Activated CD8-positive, alpha-beta T cell treated with anti-CD3 and anti-CD28 coated beads for 36 hours (primary cell): ENCODE results near the gene SYCN. TPM values are rescaled to one million over a fixed set of nuclear protein-coding genes. Genes with fewer than 3 reads are reported as not detected.

Source experiments
- ATAC-seq: fragments of 200-7000 bp; cut with Tn5 transposase; one replicate; pipeline ENCODE4 v1.10.0; 2021; ENCODE audit warnings: mild to moderate bottlenecking, moderate library complexity
- CTCF ChIA-PET: fragments of 350-600 bp; sonication (Branson Sonifier 250); formaldehyde crosslinking; loops from one replicate; lab custom pipeline; 2021; ENCODE audit warnings: antibody characterized with exemption; lab: Charles Lee
- POLR2A ChIA-PET: fragments of 350-600 bp; sonication (Branson Sonifier 250); formaldehyde crosslinking; loops from one replicate; lab custom pipeline; 2021; ENCODE audit warnings: antibody characterized with exemption; lab: Charles Lee
- DNase-seq: peaks from one replicate; pipeline ENCODE4 v3.0.0-alpha.2; 2020
- H3K27ac Mint-ChIP-seq: one replicate; pipeline ENCODE4 v1.8.0; 2021; ENCODE audit warnings: mild to moderate bottlenecking, mixed read lengths
- H3K27me3 Mint-ChIP-seq: one replicate; pipeline ENCODE4 v1.8.0; 2021; ENCODE audit warnings: mixed read lengths
- H3K36me3 Mint-ChIP-seq: one replicate; pipeline ENCODE4 v1.8.0; 2021; ENCODE audit warnings: low read depth, mixed read lengths
- H3K4me1 Mint-ChIP-seq: one replicate; pipeline ENCODE4 v1.8.0; 2021; ENCODE audit warnings: low read depth, mixed read lengths
- H3K4me3 Mint-ChIP-seq: one replicate; pipeline ENCODE4 v1.8.0; 2021; ENCODE audit warnings: mild to moderate bottlenecking, moderate library complexity, mixed read lengths
- H3K9me3 Mint-ChIP-seq: one replicate; pipeline ENCODE4 v1.8.0; 2021; ENCODE audit warnings: mixed read lengths
- intact Hi-C: fragments of 100-400 bp; cut with micrococcal nuclease; formaldehyde crosslinking; loops from one replicate; pipeline ENCODE4 v1.10.0; 2022
- total RNA-seq, 2 experiments: library from RNA; stranded (reverse); gene quantifications; one replicate each; pipeline ENCODE4 v1.2.3, GENCODE V29; 2021
- TF ChIP-seq, protein P1 (sequence below): fragments of 200-600 bp; IDR thresholded peaks from one replicate; pipeline ENCODE4 v1.8.0; 2022; ENCODE audit warnings: antibody characterized with exemption, mild to moderate bottlenecking

The SYCN gene
- total RNA-seq, 2 experiments from 2014 or later: not detected

- Mint-ChIP-seq H3K4me1 (no peaks in the 10 kb centered on the region), H3K27me3 (peaks cover 47% of the 10 kb centered on the region), H3K9me3 (no peaks in the 10 kb centered on the region), H3K27ac (no peak overlapping the region), H3K4me3 (no peak overlapping the region), H3K36me3 (no peaks in the 10 kb centered on the region)
- no peak for ATAC-seq
- ChIA-PET CTCF (interaction anchor here (0.6 kb wide), 1 partner anchor 82 kb away, joined by 3 read pairs; no protein-coding TSS in a partner anchor), POLR2A (interaction anchor here (0.7 kb wide), 1 partner anchor 9 kb away, joined by 3 read pairs; no protein-coding TSS in a partner anchor)
- intact Hi-C loops: no loop called here
- TF ChIP-seq, protein P1, sequence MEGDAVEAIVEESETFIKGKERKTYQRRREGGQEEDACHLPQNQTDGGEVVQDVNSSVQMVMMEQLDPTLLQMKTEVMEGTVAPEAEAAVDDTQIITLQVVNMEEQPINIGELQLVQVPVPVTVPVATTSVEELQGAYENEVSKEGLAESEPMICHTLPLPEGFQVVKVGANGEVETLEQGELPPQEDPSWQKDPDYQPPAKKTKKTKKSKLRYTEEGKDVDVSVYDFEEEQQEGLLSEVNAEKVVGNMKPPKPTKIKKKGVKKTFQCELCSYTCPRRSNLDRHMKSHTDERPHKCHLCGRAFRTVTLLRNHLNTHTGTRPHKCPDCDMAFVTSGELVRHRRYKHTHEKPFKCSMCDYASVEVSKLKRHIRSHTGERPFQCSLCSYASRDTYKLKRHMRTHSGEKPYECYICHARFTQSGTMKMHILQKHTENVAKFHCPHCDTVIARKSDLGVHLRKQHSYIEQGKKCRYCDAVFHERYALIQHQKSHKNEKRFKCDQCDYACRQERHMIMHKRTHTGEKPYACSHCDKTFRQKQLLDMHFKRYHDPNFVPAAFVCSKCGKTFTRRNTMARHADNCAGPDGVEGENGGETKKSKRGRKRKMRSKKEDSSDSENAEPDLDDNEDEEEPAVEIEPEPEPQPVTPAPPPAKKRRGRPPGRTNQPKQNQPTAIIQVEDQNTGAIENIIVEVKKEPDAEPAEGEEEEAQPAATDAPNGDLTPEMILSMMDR: no peak
- DNase-seq: no peak
Observed at GRCh38 chr19:39202998-39203355, 1.1 kb downstream of the SYCN start.

DNA sequence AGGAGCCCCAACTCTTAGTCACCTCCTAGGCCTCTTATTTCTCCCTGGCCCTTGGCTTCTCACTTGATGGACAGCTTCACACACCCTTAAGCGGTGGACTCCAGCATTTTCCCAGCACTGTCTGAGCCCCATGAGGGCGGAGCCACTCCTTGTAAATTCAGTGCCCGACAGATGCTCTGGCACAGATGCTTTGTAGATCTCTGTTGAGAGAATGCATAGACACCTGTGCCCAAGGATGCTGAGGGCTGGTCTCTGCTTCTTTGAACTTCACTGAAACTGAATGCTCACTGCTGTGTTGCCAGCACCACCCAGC, 3.3 kb downstream of the SYCN start:
- TF ChIP-seq, protein P1: no peak
- CTCF ChIA-PET: no interaction called here
- POLR2A ChIA-PET: no interaction called here
- no peak for DNase-seq
- ATAC-seq: no peak
- H3K4me1 Mint-ChIP-seq: peaks cover 14% of the 10 kb centered on the region
- no peaks in the 10 kb centered on the region for H3K36me3 Mint-ChIP-seq
- peaks cover 63% of the 10 kb centered on the region for H3K27me3 Mint-ChIP-seq
- intact Hi-C loops: no loop called here
- no peaks in the 10 kb centered on the region for H3K9me3 Mint-ChIP-seq
- no peak overlapping the region for H3K27ac Mint-ChIP-seq
- no peak overlapping the region for H3K4me3 Mint-ChIP-seq

GRCh38 chr19:39200066-39200802, 3.8 kb downstream of the SYCN start:
- no peak for DNase-seq
- intact Hi-C loops: no loop called here
- Mint-ChIP-seq H3K4me1 (peaks cover 19% of the 10 kb centered on the region), H3K9me3 (no peaks in the 10 kb centered on the region), H3K27ac (no peak overlapping the region), H3K36me3 (no peaks in the 10 kb centered on the region), H3K27me3 (peaks cover 64% of the 10 kb centered on the region), H3K4me3 (no peak overlapping the region)
- ATAC-seq: no peak
- TF ChIP-seq, protein P1: no peak
- POLR2A ChIA-PET: no interaction called here
- CTCF ChIA-PET: no interaction called here

DNA sequence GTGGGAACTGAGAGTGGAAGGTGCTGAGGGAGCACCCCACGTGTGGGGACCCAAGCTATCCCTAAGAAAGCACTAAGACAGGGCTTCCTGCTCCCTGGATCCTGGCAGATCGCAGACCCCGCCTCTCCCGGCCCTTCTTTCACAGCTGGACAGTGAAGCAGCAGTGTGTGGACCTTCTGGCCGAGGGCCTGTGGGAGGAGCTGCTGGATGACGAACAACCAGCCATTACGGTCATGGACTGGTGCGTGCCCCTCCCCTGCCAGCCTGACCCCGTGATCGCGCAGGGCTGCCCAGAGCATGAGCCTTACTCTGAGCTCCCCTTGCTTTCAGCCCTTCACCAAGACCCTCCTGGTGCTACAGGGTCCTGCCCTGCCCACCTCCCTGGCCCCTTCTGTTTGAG, 5.0 kb downstream of the SYCN start:
- H3K4me3 Mint-ChIP-seq: no peak overlapping the region
- no peak overlapping the region for H3K27ac Mint-ChIP-seq
- ATAC-seq (no peak), DNase-seq (no peak)
- H3K36me3 Mint-ChIP-seq: no peaks in the 10 kb centered on the region
- peaks cover 64% of the 10 kb centered on the region for H3K27me3 Mint-ChIP-seq
- no peaks in the 10 kb centered on the region for H3K9me3 Mint-ChIP-seq
- ChIA-PET CTCF (interaction anchor here (1.6 kb wide), 1 partner anchor 77 kb away, joined by 6 read pairs; no protein-coding TSS in a partner anchor), POLR2A (interaction anchor here (0.5 kb wide), 1 partner anchor 125 kb away, joined by 3 read pairs; no protein-coding TSS in a partner anchor)
- TF ChIP-seq, protein P1: no peak
- intact Hi-C loops: no loop called here
- peaks cover 19% of the 10 kb centered on the region for H3K4me1 Mint-ChIP-seq

DNA sequence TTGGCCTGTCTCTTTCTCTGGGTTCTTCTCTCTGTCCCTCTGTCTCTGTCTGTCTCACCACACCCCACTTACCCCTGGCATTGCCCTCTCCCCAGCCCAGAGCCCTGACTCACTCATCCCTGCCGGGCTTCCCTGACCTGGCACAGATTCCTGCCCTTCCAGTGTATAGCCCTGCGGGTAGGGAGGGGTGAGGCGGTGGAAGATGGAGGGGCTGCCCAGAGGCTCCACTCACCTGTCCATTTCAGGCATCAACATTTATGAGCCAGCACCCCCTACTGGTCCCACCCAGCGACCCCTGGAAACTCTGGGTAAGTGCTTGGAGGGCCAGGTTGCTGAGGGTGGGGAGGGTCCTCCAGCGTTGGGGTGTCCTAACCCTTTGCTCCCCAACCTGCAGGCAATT, 6.3 kb downstream of the SYCN start:
- DNase-seq (peak; percentile 20), ATAC-seq (no peak)
- Mint-ChIP-seq H3K4me3 (no peak overlapping the region), H3K27me3 (peaks cover 58% of the 10 kb centered on the region), H3K27ac (no peak overlapping the region), H3K36me3 (no peaks in the 10 kb centered on the region), H3K4me1 (peaks cover 19% of the 10 kb centered on the region), H3K9me3 (no peaks in the 10 kb centered on the region)
- intact Hi-C loops: no loop called here
- ChIA-PET CTCF (interaction anchor here (1.6 to 1.9 kb wide), 2 partner anchors 76 to 130 kb away, joined by 3 to 6 read pairs; no protein-coding TSS in a partner anchor), POLR2A (interaction anchor here (0.7 kb wide), 1 partner anchor 858 kb away, joined by 3 read pairs; the partner anchor contains the start of gene ZNF780B)
- TF ChIP-seq, protein P1: peak; percentile 40
